Endothelial cell of umbilical vein (primary cell): ENCODE results near the gene FYN. TPM values are rescaled to one million over a fixed set of nuclear protein-coding genes. Genes with fewer than 3 reads are reported as not detected.

ENCODE experiments used
- BruUV-seq: library from RNA; stranded (reverse); fragments of 400-500 nt; replicated peaks from 2 replicates; lab custom pipeline; 2021; lab: Mats Ljungman, UMichigan
- CTCF ChIA-PET: fragments of 300-600, 350-600 bp; sonication (Branson Sonifier 250); formaldehyde crosslinking; loops from one replicate; lab custom pipeline; 2021; ENCODE audit warnings: antibody characterized with exemption, inconsistent platforms; lab: Charles Lee
- POLR2A ChIA-PET: fragments of 300-600, 350-600 bp; sonication (Branson Sonifier 250); formaldehyde crosslinking; loops from one replicate; lab custom pipeline; 2021; ENCODE audit warnings: antibody characterized with exemption, inconsistent platforms; lab: Charles Lee
- DNase-seq: peaks from one replicate; pipeline ENCODE4 v3.0.0-alpha.2; 2011; ENCODE audit warnings: low read depth, low spot score
- FAIRE-seq: peaks from 2 replicates; lab custom pipeline; 2011; peaks lifted over from hg19 to GRCh38; lab: Jason Lieb, UNC
- H2AFZ ChIP-seq: 2 replicates; pipeline ENCODE4 v1.6.0; 2012; ENCODE audit warnings: low read depth, low read length, control low read depth, inconsistent platforms
- H3K27ac ChIP-seq: 2 replicates; pipeline ENCODE4 v1.5.1; 2011; ENCODE audit warnings: low read depth, mild to moderate bottlenecking, control low read depth, low read length, moderate library complexity; ENCODE audit not compliant: insufficient read depth
- H3K27me3 ChIP-seq, 2 experiments: 2 replicates each; pipeline versions ENCODE4 v1.6.0 to v1.6.1; 2011; ENCODE audit warnings: low read length in 2 of 2, mixed read lengths in 1 of 2; ENCODE audit not compliant: control insufficient read depth in 2 of 2, insufficient read depth in 2 of 2
- H3K36me3 ChIP-seq, 2 experiments: 2 replicates in 1 of 2; 3 replicates in 1 of 2; pipeline ENCODE4 v1.5.1; 2011; ENCODE audit warnings: low read length in 2 of 2, mild to moderate bottlenecking in 1 of 2, moderate library complexity in 1 of 2; ENCODE audit not compliant: control insufficient read depth in 2 of 2, insufficient read depth in 2 of 2; ENCODE audit errors: extremely low read depth in 1 of 2
- H3K4me1 ChIP-seq: 3 replicates; pipeline ENCODE4 v1.5.1; 2011; ENCODE audit warnings: mild to moderate bottlenecking, low read length; ENCODE audit not compliant: control insufficient read depth, insufficient read depth; ENCODE audit errors: extremely low read depth
- H3K4me2 ChIP-seq: 2 replicates; pipeline ENCODE4 v1.6.1; 2011; ENCODE audit warnings: low read length, control low read depth, mixed read lengths; ENCODE audit not compliant: insufficient read depth
- H3K4me3 ChIP-seq, 3 experiments: fragments of 200-600 bp in 1 of 3; sonication (generic), shearing (Covaris generic) in 1 of 3; replicated peaks in 1 of 3; 2 replicates each; pipeline ENCODE4 v1.5.1; 2011 to 2016; ENCODE audit warnings: control low read depth in 3 of 3, low read length in 3 of 3, mild to moderate bottlenecking in 2 of 3, inconsistent platforms in 1 of 3, low read depth in 1 of 3, moderate library complexity in 1 of 3; ENCODE audit not compliant: insufficient read depth in 1 of 3
- H3K79me2 ChIP-seq: 2 replicates; pipeline ENCODE4 v1.6.0; 2012; ENCODE audit warnings: low read length, inconsistent platforms; ENCODE audit not compliant: control insufficient read depth, insufficient read depth
- H3K9ac ChIP-seq: replicated peaks from 2 replicates; pipeline ENCODE3; 2011; ENCODE audit warnings: low read length, control low read depth; ENCODE audit not compliant: insufficient read depth; ENCODE audit errors: extremely low read depth
- H3K9me1 ChIP-seq: replicated peaks from 3 replicates; pipeline ENCODE4 v1.6.0; 2011; ENCODE audit warnings: mild to moderate bottlenecking, low read length; ENCODE audit not compliant: control insufficient read depth, insufficient read depth; ENCODE audit errors: extremely low read depth
- H3K9me3 ChIP-seq: replicated peaks from 2 replicates; pipeline ENCODE4 v1.5.1; 2012; ENCODE audit warnings: low read length, inconsistent platforms; ENCODE audit not compliant: control insufficient read depth, insufficient read depth
- H4K20me1 ChIP-seq: replicated peaks from 2 replicates; pipeline ENCODE3; 2011; ENCODE audit warnings: mild to moderate bottlenecking, low read length; ENCODE audit not compliant: control insufficient read depth, insufficient read depth; ENCODE audit errors: extremely low read depth
- CTCF ChIP-seq, 2 donors: IDR thresholded peaks; 1 replicate in 1 of 2; 2 replicates in 1 of 2; pipeline ENCODE4 v1.5.1; 2011; ENCODE audit warnings: low read length in 2 of 2, mild to moderate bottlenecking in 2 of 2, moderate library complexity in 2 of 2, control low read depth in 1 of 2, inconsistent platforms in 1 of 2, low read depth in 1 of 2; ENCODE audit not compliant: insufficient read depth in 1 of 2; ENCODE audit errors: extremely low read depth in 1 of 2
- EZH2 ChIP-seq: IDR thresholded peaks from 2 replicates; pipeline ENCODE4 v1.6.1; 2012; ENCODE audit warnings: borderline replicate concordance, low read depth, mild to moderate bottlenecking, moderate library complexity, low read length, inconsistent platforms; ENCODE audit not compliant: severe bottlenecking
- FOS ChIP-seq: IDR thresholded peaks from 2 replicates; pipeline ENCODE4 v1.6.1; 2011; ENCODE audit warnings: mild to moderate bottlenecking, low read length, moderate library complexity, borderline replicate concordance; ENCODE audit not compliant: insufficient read depth
- GATA2 ChIP-seq: IDR thresholded peaks from 2 replicates; pipeline ENCODE4 v1.7.0; 2011; ENCODE audit warnings: low read depth, mild to moderate bottlenecking, moderate library complexity, mixed read lengths, low read length; ENCODE audit not compliant: insufficient read length, insufficient read depth
- JUN ChIP-seq: IDR thresholded peaks from 2 replicates; pipeline ENCODE4 v1.6.1; 2011; ENCODE audit warnings: borderline replicate concordance, low read depth; ENCODE audit not compliant: insufficient read length, insufficient read depth
- MAX ChIP-seq: IDR thresholded peaks from 2 replicates; pipeline ENCODE4 v1.6.1; 2011; ENCODE audit not compliant: insufficient read depth, insufficient read length
- MYC ChIP-seq: IDR thresholded peaks from one replicate; pipeline ENCODE4 v1.6.1; 2011; ENCODE audit warnings: mild to moderate bottlenecking, low read depth, low read length
- POLR2A ChIP-seq: IDR thresholded peaks from 2 replicates; pipeline ENCODE4 v1.6.1; 2012; ENCODE audit warnings: low read depth, mild to moderate bottlenecking, control low read depth, low read length
- POLR2AphosphoS5 ChIP-seq: IDR thresholded peaks from 2 replicates; pipeline ENCODE4 v1.6.1; 2012; ENCODE audit warnings: low read depth, mild to moderate bottlenecking, control low read depth, low read length, moderate library complexity; ENCODE audit not compliant: insufficient read depth
- dilution Hi-C: fragments of 300-500 bp; cut with MboI; formaldehyde crosslinking; loops from one replicate; pipeline ENCODE4 v1.15.0; 2019; ENCODE audit warnings: low sequenced_read_pairs; ENCODE audit not compliant: extremely low pct_ligation_motif_present
- intact Hi-C: fragments of 100-400 bp; cut with micrococcal nuclease; formaldehyde crosslinking; loops from one replicate; pipeline ENCODE4 v1.10.0; 2022
- polyA plus RNA-seq, 4 experiments: library from polyadenylated mRNA; depleted of rRNA in 3 of 4; stranded (reverse) in 3 of 4; unstranded in 1 of 4; fragments of >200 nt; gene quantifications; 2 replicates each; pipeline versions ENCODE4 v1.2.1 to v1.2.3, GENCODE V29; 2011 to 2012; ENCODE audit warnings: missing spikeins in 1 of 4
- total RNA-seq: library from RNA; stranded (reverse); gene quantifications from 2 replicates; pipeline ENCODE4 v1.2.3, GENCODE V29; 2021

Gene FYN
- total and polyA plus RNA-seq, 2 donors (not counting 3 experiments of a cell fraction or from before 2014, with no cell fraction given): 69.0 to 143 TPM

GRCh38 chr6:111812060-111813038, 60.9 kb downstream of the FYN start:
- no peak for FAIRE-seq
- Histone ChIP-seq H4K20me1 (peaks cover 3% of the 10 kb centered on the region), H3K4me2 (no peak overlapping the region), H3K27ac (no peak overlapping the region), H3K9me3 (no peaks in the 10 kb centered on the region), H3K36me3 (no peaks in the 10 kb centered on the region), H3K9me1 (no peaks in the 10 kb centered on the region), H3K4me3 (no peak overlapping the region), H3K27me3 (no peaks in the 10 kb centered on the region), H3K79me2 (no peaks in the 10 kb centered on the region), H2AFZ (no peak overlapping the region), H3K4me1 (peaks cover 8% of the 10 kb centered on the region), H3K9ac (no peak overlapping the region)
- ChIA-PET POLR2A (interaction anchor here (0.6 kb wide), 1 partner anchor 187 kb away, joined by 8 read pairs; no protein-coding TSS in a partner anchor), CTCF (no interaction called here)
- dilution Hi-C loops (no loop called here), intact Hi-C loops (no loop called here)
- DNase-seq: no peak
- TF ChIP-seq POLR2AphosphoS5: no peak
- no peak for TF ChIP-seq FOS
- TF ChIP-seq POLR2A: no peak
- no peak for TF ChIP-seq JUN
- TF ChIP-seq EZH2: no peak
- no peak for TF ChIP-seq CTCF (IDR thresholded peaks at IDR 0.05; ENCODE audit: extremely low read depth in 1 of 2, insufficient read depth in 1 of 2, low read depth in 1 of 2, low read length in 2 of 2)
- TF ChIP-seq MYC: no peak
- TF ChIP-seq GATA2: no peak
- no peak for TF ChIP-seq MAX
- BruUV-seq: no TSS peak
